Right atrium auricular region (tissue), 2 donors: Measurements from ENCODE around the gene SREBF2. TPM values are rescaled to one million over a fixed set of nuclear protein-coding genes. Genes with fewer than 3 reads are reported as not detected.

Experiments used
- DNase-seq: peaks from one replicate; pipeline ENCODE4 v3.0.0-alpha.2; 2019; ENCODE audit warnings: low spot score
- H3K27ac ChIP-seq, 2 donors: fragments of 200-600 bp; sonication (generic); 1 replicate in 1 of 2; 2 replicates in 1 of 2; pipeline ENCODE4 v1.5.1; 2016 to 2019
- H3K27me3 ChIP-seq, 2 donors: fragments of 200-600 bp; sonication (generic); one replicate each; pipeline versions ENCODE4 v1.5.1 to v1.6.0; 2017 to 2019
- H3K36me3 ChIP-seq: fragments of 200-600 bp; sonication (generic); one replicate; pipeline ENCODE4 v1.5.1; 2016
- H3K4me1 ChIP-seq, 2 donors: fragments of 200-600 bp; sonication (generic); one replicate each; pipeline versions ENCODE4 v1.5.1 to v1.6.0; 2017 to 2019
- H3K4me3 ChIP-seq, 2 donors: fragments of 200-600 bp; sonication (generic); 1 replicate in 1 of 2; 2 replicates in 1 of 2; pipeline ENCODE4 v1.5.1; 2017 to 2019; ENCODE audit warnings: mild to moderate bottlenecking in 1 of 2, moderate library complexity in 1 of 2
- H3K9me3 ChIP-seq, 2 donors: fragments of 200-600 bp; sonication (generic); one replicate each; pipeline ENCODE4 v1.5.1; 2019
- total RNA-seq, 2 donors: library from RNA; depleted of rRNA; stranded (reverse); fragments of >200 nt; gene quantifications; one replicate each; pipeline ENCODE4 v1.1.0, GENCODE V29; 2016
- TF ChIP-seq, protein P1 (sequence below), 2 donors: fragments of 200-600 bp; sonication (generic); IDR thresholded peaks; one replicate each; pipeline ENCODE4 v1.5.1; 2019; ENCODE audit warnings: antibody characterized with exemption in 2 of 2

Gene SREBF2
- total RNA-seq, 2 donors from 2014 or later: 45.6 to 61.4 TPM

DNA sequence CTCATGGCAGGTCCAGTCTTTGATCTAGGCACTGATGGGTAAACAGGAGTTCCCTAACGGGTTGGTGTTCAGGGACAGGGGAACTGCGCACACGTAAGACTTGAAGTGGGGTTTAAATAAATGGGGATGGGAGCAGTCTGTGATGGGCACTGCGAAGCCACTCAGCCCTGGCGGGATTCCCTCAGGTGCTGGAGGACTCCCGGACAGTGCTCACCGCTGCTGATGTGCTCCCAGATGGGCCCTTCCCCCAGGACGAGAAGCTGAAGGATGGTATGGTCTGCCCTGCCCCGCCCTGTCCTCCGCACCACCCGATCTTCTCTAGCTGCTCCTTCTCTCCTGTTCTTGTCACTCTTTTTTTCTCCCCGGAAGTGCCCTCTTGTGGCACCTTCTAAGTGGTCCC lies 22.9 kb upstream of the SREBF2 start:
- Histone ChIP-seq H3K4me1 (no peaks in the 10 kb centered on the region), H3K36me3 (peaks cover 4% of the 10 kb centered on the region)

GRCh38 chr22:41812805-41813545 lies 19.9 kb upstream of the SREBF2 start:
- DNase-seq: no peak
- H3K9me3 ChIP-seq: no peaks in the 10 kb centered on the region
- H3K27ac ChIP-seq: no peak overlapping the region
- peaks cover 4% of the 10 kb centered on the region for H3K36me3 ChIP-seq
- no peaks in the 10 kb centered on the region for H3K27me3 ChIP-seq
- no peak overlapping the region for H3K4me3 ChIP-seq
- TF ChIP-seq, protein P1, sequence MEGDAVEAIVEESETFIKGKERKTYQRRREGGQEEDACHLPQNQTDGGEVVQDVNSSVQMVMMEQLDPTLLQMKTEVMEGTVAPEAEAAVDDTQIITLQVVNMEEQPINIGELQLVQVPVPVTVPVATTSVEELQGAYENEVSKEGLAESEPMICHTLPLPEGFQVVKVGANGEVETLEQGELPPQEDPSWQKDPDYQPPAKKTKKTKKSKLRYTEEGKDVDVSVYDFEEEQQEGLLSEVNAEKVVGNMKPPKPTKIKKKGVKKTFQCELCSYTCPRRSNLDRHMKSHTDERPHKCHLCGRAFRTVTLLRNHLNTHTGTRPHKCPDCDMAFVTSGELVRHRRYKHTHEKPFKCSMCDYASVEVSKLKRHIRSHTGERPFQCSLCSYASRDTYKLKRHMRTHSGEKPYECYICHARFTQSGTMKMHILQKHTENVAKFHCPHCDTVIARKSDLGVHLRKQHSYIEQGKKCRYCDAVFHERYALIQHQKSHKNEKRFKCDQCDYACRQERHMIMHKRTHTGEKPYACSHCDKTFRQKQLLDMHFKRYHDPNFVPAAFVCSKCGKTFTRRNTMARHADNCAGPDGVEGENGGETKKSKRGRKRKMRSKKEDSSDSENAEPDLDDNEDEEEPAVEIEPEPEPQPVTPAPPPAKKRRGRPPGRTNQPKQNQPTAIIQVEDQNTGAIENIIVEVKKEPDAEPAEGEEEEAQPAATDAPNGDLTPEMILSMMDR (IDR thresholded peaks at IDR 0.05): no peak
- H3K4me1 ChIP-seq: no peaks in the 10 kb centered on the region

More for the DNA sequence above, 22.9 kb upstream of the SREBF2 start:
- TF ChIP-seq, protein P1 (IDR thresholded peaks at IDR 0.05): no peak
- no peak for DNase-seq
- Histone ChIP-seq H3K4me3 (no peak overlapping the region), H3K27ac (no peak overlapping the region), H3K27me3 (no peaks in the 10 kb centered on the region), H3K9me3 (no peaks in the 10 kb centered on the region)

DNA sequence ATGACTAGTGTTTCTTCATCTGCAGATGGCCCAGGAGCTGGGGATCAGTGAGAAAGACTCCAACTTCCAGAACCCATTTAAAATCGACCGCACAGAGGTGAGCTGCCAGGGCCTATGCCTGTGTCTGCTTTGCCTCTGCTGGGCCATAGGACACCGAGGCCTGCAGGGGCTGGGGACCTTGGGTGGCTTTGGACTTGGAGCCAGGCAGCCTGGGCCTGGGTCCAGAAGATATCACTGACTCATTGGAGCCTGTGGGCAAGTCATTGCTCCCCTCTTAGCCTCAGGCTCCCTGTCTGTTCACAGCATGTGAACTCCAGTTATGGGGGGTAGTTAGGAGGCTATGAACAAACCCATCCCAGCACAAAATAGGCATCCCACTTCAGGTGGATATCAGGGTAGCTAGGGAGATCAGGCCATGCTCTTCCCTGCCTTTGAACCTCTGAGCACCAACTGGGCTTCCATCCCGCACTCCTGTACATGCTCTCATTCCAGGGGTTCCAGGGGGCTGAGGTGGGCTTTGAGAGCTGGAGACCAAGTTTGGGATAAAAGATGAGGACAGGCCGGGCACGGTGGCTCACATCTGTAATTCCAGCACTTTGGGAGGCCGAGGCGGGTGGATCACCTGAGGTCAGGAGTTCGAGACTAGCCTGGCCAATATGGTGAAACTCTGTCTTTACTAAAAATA lies 19.0 kb upstream of the SREBF2 start:
- Histone ChIP-seq H3K27me3 (no peaks in the 10 kb centered on the region), H3K9me3 (no peaks in the 10 kb centered on the region), H3K4me3 (no peak overlapping the region), H3K4me1 (no peaks in the 10 kb centered on the region), H3K27ac (no peak overlapping the region), H3K36me3 (peaks cover 4% of the 10 kb centered on the region)
- DNase-seq: no peak
- TF ChIP-seq, protein P1 (IDR thresholded peaks at IDR 0.05): no peak

DNA sequence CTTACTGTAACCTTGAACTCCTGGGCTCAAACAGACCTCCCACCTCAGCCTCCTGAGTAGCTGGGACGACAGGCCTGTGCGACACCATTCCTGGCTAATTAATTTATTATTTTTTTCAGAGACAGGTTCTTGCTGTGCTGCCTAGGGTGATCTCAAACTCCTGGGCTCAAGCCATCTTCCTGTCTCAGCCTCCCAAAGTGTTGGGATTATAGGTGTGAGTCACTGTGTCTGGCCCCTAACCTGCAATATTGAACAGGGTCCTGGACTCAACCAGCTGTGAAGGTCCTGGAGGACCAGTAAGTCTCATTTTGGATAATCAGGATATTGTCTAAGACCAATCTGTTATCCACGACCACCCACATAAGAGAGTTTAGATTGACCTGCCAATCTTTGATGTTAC lies 17.2 kb upstream of the SREBF2 start:
- no peak overlapping the region for H3K27ac ChIP-seq
- no peak for DNase-seq
- H3K4me3 ChIP-seq: no peak overlapping the region
- no peaks in the 10 kb centered on the region for H3K4me1 ChIP-seq
- no peaks in the 10 kb centered on the region for H3K9me3 ChIP-seq
- H3K36me3 ChIP-seq: no peaks in the 10 kb centered on the region
- no peaks in the 10 kb centered on the region for H3K27me3 ChIP-seq
- TF ChIP-seq, protein P1 (IDR thresholded peaks at IDR 0.05): no peak

- no peak for DNase-seq
- H3K4me3 ChIP-seq: no peak overlapping the region
- H3K9me3 ChIP-seq: no peaks in the 10 kb centered on the region
- TF ChIP-seq, protein P1 (IDR thresholded peaks at IDR 0.05): no peak
- H3K27ac ChIP-seq: no peak overlapping the region
- H3K36me3 ChIP-seq: no peaks in the 10 kb centered on the region
- no peaks in the 10 kb centered on the region for H3K27me3 ChIP-seq
- H3K4me1 ChIP-seq: no peaks in the 10 kb centered on the region
Observed at GRCh38 chr22:41816241-41816640, 16.7 kb upstream of the SREBF2 start.
